NCI-H446 (cell line): ENCODE data around the gene RELL1.
A peak's percentile ranks its signal among the peaks of the same experiment; 100 is the strongest.

Experiments
- DNase-seq, 2 experiments: peaks; one replicate each; lab custom pipeline; 2025; lab: John Stamatoyannopoulos, UW

RELL1 gene

GRCh38 chr4:37635155-37635554 is 51.0 kb downstream of the RELL1 start:
- DNase-seq: no peak

GRCh38 chr4:37634180-37634579 is 52.0 kb downstream of the RELL1 start:
- no peak for DNase-seq

- no peak for DNase-seq
Observed at GRCh38 chr4:37632836-37633235, 53.3 kb downstream of the RELL1 start.

GRCh38 chr4:37631551-37631950 is 54.6 kb downstream of the RELL1 start:
- no peak for DNase-seq

- no peak for DNase-seq
Observed at GRCh38 chr4:37629713-37630112, 56.5 kb downstream of the RELL1 start.

GRCh38 chr4:37628977-37629609 is 57.1 kb downstream of the RELL1 start:
- DNase-seq: no peak

- DNase-seq: no peak
Observed at GRCh38 chr4:37627263-37627662, 58.9 kb downstream of the RELL1 start.

GRCh38 chr4:37625499-37625898 is 60.7 kb downstream of the RELL1 start:
- DNase-seq: no peak

GRCh38 chr4:37623940-37624339 is 62.2 kb downstream of the RELL1 start:
- DNase-seq: no peak

- DNase-seq: peak in 1 of 2 experiments; percentile 22
Observed at GRCh38 chr4:37623125-37623524, 63.1 kb downstream of the RELL1 start.

GRCh38 chr4:37620176-37620575 is 66.0 kb downstream of the RELL1 start:
- no peak for DNase-seq

- no peak for DNase-seq
Observed at GRCh38 chr4:37615720-37616063, 70.5 kb downstream of the RELL1 start.

GRCh38 chr4:37615059-37615719 is 71.0 kb downstream of the RELL1 start:
- DNase-seq: no peak

GRCh38 chr4:37612811-37613210 is 73.4 kb downstream of the RELL1 start:
- DNase-seq: no peak

GRCh38 chr4:37609626-37610025 is 76.5 kb downstream of the RELL1 start:
- DNase-seq: no peak

GRCh38 chr4:37607018-37607417 is 79.2 kb downstream of the RELL1 start:
- DNase-seq: no peak

- DNase-seq: no peak
Observed at GRCh38 chr4:37605843-37606565, 80.2 kb downstream of the RELL1 start.

GRCh38 chr4:37604461-37604860 is 81.7 kb downstream of the RELL1 start:
- DNase-seq: no peak

GRCh38 chr4:37603711-37604110 is 82.5 kb downstream of the RELL1 start:
- no peak for DNase-seq

GRCh38 chr4:37603070-37603468 is 83.1 kb downstream of the RELL1 start:
- peak; percentile 16 to 68 for DNase-seq

- DNase-seq: no peak
Observed at GRCh38 chr4:37602454-37603069, 83.6 kb downstream of the RELL1 start.

GRCh38 chr4:37601531-37601930 is 84.6 kb downstream of the RELL1 start:
- peak in 1 of 2 experiments; percentile 46 for DNase-seq
